RWPE1 (cell line): Measurements from ENCODE around the gene LILRB3.
"Not testable (repeated sequence)": the region's sequence is repeated elsewhere in the genome, so short reads cannot be mapped to it uniquely, and the experiment has no call there.

Source experiments
- CTCF ChIA-PET: fragments of 350-600 bp; sonication (Branson Sonifier 250); formaldehyde crosslinking; extraction: SDS; loops from one replicate; lab custom pipeline; 2021; lab: Yijun Ruan, JAX
- POLR2A ChIA-PET: fragments of 400-600 bp; formaldehyde crosslinking; extraction: SDS; loops from one replicate; lab custom pipeline; 2020; ENCODE audit warnings: antibody characterized with exemption; ENCODE audit not compliant: low non-redundant PET; lab: Yijun Ruan, JAX
- DNase-seq: peaks from one replicate; pipeline ENCODE4 v3.0.0; 2012; ENCODE audit warnings: low spot score
- H3K27ac ChIP-seq: fragments of 450-650 bp; 2 replicates; pipeline ENCODE4 v1.5.1; 2017
- TF ChIP-seq, protein P1 (sequence below): fragments of 450-650 bp; conservative IDR thresholded peaks from 2 replicates; pipeline ENCODE4 v1.5.1; 2017; ENCODE audit warnings: low read depth, mild to moderate bottlenecking

Gene LILRB3

DNA sequence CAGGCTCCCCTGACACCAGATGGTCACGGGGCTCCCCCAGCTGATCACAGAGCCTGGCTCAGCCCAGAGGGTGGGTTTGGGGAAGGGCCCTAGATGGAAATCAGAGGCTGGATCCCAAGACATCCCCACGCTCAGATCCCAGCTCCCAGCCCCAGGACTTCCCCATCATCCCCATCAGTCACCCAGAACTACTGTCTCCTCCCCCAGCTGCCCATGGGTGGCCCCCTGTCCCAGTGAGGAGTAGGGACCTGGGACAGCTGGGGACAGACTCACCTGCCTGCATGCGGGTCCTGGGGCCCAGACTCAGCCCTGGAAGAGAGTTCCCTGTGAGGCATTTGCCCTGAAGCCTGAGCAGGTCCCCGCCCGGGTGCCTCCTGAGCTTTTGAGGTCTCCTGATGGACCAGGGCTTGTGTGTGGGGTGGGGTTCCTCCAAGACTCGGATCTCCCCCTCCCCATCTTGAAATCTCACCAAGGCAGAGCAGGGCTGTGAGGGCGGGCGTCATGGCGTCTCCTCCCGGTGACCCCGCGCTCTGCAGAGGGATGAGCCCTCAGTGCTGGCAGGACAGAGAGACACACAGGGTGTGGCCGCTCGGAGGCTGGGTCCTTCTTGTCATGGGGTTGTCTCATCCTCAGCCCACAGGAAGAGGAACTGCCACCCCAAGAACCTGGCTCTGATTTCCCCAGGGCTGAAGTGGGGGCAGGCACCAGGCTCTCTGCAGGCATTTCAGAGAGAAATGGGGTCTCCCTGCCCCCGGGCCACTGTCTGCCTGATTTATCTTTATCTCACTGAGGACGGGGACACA, at the start of gene LILRB3:
LILRB3 (minus strand) TSS at position 534 of the 803 bp plus-strand sequence; CDS start at position 503, 31 bp downstream.
- DNase-seq, H3K27ac ChIP-seq, CTCF ChIA-PET, POLR2A ChIA-PET: not testable (repeated sequence)

DNA sequence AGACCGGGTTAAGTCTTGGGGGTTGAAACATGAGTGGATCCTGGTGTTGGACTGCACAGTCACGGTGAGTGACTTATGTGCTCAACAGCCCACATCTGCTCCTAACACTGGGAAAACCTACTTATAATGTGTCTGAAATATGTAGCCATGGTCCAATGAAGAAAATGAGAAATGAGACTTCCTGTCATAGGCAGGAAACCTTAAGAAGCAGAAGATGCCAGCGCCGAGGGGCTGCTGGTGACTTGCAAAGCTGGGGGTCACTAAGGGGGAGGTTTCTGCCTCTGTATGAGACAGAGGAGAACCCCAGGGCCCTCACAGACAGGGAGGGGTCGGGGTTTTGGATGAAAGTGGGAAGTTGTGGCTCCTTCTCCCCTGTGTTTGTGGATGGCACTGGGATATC, 49.4 kb upstream of the LILRB3 start:
- H3K27ac ChIP-seq, CTCF ChIA-PET, POLR2A ChIA-PET, DNase-seq: not testable (repeated sequence)

DNA sequence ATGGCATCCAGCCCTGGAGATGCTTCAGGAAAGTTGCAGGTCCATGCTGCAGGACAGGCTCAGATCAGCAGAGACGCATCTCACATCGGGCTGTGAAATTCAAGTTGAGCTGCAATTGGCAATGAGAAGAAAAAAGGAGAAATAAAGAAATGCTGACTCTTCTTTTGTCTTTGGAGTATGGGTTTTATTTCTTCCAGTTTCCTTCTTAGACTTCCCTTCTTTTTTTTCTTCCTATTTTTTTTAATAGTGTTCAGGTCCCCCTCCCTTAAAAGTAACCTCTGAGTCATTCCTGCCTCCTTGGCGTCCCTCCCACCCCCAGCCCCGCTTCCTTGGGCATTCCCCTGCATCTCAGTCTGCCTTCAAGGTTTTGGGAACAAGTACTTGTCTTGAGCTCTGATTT, 48.8 kb upstream of the LILRB3 start:
- DNase-seq, POLR2A ChIA-PET: not testable (repeated sequence)

DNA sequence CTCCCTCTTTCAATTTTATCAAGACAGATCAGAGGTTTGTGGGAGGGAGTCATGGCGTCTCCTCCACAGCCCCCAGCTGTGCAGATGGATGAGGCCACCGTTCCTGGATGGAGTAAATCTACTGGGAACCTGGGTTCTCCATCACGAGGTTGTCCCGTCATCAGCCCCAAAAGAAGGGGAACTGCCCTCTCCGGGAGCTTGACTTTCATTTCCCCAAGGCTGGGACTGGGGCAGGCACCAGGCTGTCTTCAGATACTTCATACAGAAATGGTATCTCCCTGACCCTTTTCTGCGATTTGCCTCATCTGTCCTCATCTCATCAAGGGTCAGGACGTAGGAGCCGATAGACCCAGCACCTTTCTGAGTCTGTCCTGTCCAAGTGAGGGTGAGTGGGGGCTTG, 48.3 kb upstream of the LILRB3 start:
- CTCF ChIA-PET, result no interaction called here
- H3K27ac ChIP-seq, result no peak overlapping the region
- DNase-seq, result no peak
- TF ChIP-seq, protein P1, sequence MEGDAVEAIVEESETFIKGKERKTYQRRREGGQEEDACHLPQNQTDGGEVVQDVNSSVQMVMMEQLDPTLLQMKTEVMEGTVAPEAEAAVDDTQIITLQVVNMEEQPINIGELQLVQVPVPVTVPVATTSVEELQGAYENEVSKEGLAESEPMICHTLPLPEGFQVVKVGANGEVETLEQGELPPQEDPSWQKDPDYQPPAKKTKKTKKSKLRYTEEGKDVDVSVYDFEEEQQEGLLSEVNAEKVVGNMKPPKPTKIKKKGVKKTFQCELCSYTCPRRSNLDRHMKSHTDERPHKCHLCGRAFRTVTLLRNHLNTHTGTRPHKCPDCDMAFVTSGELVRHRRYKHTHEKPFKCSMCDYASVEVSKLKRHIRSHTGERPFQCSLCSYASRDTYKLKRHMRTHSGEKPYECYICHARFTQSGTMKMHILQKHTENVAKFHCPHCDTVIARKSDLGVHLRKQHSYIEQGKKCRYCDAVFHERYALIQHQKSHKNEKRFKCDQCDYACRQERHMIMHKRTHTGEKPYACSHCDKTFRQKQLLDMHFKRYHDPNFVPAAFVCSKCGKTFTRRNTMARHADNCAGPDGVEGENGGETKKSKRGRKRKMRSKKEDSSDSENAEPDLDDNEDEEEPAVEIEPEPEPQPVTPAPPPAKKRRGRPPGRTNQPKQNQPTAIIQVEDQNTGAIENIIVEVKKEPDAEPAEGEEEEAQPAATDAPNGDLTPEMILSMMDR, result no peak
- POLR2A ChIA-PET, result no interaction called here

More for the DNA sequence above, 48.8 kb upstream of the LILRB3 start:
- H3K27ac ChIP-seq, CTCF ChIA-PET: not testable (repeated sequence)

DNA sequence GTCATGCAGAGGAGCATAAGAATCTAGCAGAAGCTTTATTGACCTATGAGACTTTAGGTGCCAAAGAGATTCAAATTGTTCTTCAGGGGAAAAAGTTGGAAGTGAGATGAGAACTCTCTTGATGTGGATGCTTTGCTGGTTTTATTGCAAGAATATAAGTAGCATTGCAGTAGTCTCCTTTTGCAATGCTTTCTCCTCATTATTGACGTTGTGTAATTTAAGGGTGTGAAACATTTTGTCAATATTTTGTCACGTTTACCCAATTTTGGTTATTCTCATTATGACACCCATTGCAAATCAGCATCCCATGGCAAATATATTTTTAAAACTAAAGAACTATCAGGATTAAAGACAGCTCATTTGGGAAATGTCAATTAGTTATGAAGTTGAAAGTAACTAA, 46.1 kb upstream of the LILRB3 start:
- TF ChIP-seq, protein P1, result no peak
- CTCF ChIA-PET, result no interaction called here
- POLR2A ChIA-PET, result no interaction called here
- DNase-seq, result no peak
- no peak overlapping the region for H3K27ac ChIP-seq

DNA sequence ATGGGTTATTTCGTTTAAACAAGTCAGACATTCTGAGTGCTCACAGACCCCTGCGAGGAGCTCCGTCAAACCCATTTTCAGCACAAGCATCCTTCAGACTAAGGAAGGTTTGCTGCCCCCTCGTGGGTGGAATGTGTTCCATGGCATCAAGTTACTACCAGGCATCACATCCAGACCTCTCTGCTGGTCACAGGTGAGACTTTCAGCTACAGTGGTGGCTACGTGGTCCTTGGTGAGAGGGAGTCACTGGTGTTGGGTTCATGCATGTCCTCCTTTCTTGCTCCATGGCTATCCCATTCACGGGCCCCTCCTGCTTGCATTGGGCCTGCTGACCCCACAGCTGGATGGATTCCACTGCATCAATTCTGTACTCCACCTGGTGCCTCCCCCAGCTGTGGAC, 43.3 kb upstream of the LILRB3 start:
- POLR2A ChIA-PET, result no interaction called here
- no peak overlapping the region for H3K27ac ChIP-seq
- peak; percentile 60 for DNase-seq

DNA sequence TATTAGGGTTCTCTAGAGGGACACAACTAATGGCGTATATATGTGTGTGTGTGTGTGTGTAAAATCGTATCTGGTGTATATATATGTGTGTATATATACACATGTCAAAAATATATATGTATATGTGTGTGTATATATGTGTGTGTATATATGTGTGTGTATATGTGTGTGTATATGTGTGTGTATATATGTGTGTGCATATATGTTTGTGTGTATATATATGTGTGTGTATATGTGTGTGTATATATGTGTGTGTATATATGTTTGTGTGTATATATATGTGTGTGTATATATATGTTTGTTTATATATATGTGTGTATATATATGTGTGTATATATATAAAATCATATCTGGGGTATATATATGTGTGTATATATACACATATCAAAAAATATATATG, 39.7 kb upstream of the LILRB3 start:
- POLR2A ChIA-PET, result no interaction called here
- H3K27ac ChIP-seq, result no peak overlapping the region
- DNase-seq, result no peak
- CTCF ChIA-PET, result interaction anchor here (0.7 kb wide), 1 partner anchor 26 kb away, joined by 7 read pairs; no protein-coding TSS in a partner anchor
- TF ChIP-seq, protein P1, result no peak

More for the DNA sequence above, 43.3 kb upstream of the LILRB3 start:
- TF ChIP-seq, protein P1, result peak; percentile 54
- CTCF ChIA-PET, result interaction anchor here (0.5 to 1.2 kb wide), 9 partner anchors 14 to 444 kb away, joined by 3 to 4 read pairs (median 3); no protein-coding TSS in a partner anchor

DNA sequence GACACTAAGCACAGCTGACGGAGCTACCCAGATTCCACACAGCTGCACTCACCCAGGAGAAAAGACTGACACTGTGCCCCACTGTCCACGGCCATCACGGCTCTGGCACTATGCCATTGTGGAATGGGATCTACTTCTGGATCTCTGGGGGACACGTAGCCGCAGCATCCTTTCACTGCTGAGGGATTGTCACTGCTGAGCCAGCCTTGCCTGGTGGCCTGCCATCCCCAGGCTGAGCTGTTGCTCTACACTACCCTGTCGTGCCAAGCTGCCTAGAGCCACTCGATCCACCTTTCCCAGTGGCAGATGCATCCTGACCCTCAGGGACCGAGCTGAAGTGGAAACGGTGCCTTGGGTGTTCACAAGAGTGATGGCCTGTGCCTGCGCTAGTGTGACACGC, 39.3 kb upstream of the LILRB3 start:
- no peak for DNase-seq
- ChIA-PET POLR2A (no interaction called here), CTCF (interaction anchor here (0.7 kb wide), 1 partner anchor 26 kb away, joined by 7 read pairs; no protein-coding TSS in a partner anchor)
- TF ChIP-seq, protein P1, result no peak
- no peak overlapping the region for H3K27ac ChIP-seq
